ENCODE results near the gene ATXN7L3. TPM values are rescaled to one million over a fixed set of nuclear protein-coding genes. Genes with fewer than 3 reads are reported as not detected.

Gene ATXN7L3
- polyA plus RNA-seq, 1 experiment, result 51.6 TPM

- no peak overlapping the region for H3K27ac ChIP-seq (ENCODE audit: low read depth, low read length)
- ChIA-PET POLR2A (interaction anchor here (0.6 to 1.0 kb wide), 3 partner anchors 14 to 30 kb away, joined by 3 to 4 read pairs (median 4); no protein-coding TSS in a partner anchor), CTCF (no interaction called here)
- H3K9me3 ChIP-seq (ENCODE audit: control insufficient read depth, insufficient read depth, low read length), result no peaks in the 10 kb centered on the region; the same call in 1 of the 2 replicates
- no peak overlapping the region for H3K4me3 ChIP-seq (ENCODE audit: low read depth, low read length)
- no peak for DNase-seq (ENCODE audit: low read depth, low spot score)
- H3K27me3 ChIP-seq (ENCODE audit: control insufficient read depth, insufficient read depth, low read length), result no peaks in the 10 kb centered on the region
- TF ChIP-seq CTCF (IDR thresholded peaks at IDR 0.05; ENCODE audit: low read depth, low read length), result no peak
Measured at GRCh38 chr17:44191941-44192496, 7.7 kb downstream of the ATXN7L3 start.

GRCh38 chr17:44191369-44191768 is 8.3 kb downstream of the ATXN7L3 start:
- no peak overlapping the region for H3K27ac ChIP-seq (ENCODE audit: low read depth, low read length)
- TF ChIP-seq CTCF (IDR thresholded peaks at IDR 0.05; ENCODE audit: low read depth, low read length), result no peak
- H3K9me3 ChIP-seq (ENCODE audit: control insufficient read depth, insufficient read depth, low read length), result no peaks in the 10 kb centered on the region; the same call in 1 of the 2 replicates
- H3K4me3 ChIP-seq (ENCODE audit: low read depth, low read length), result no peak overlapping the region
- ChIA-PET POLR2A (interaction anchor here (0.6 to 2.7 kb wide), 3 partner anchors 7 to 29 kb away, joined by 3 to 18 read pairs (median 4); partner anchors contain the start of gene ATXN7L3), CTCF (no interaction called here)
- DNase-seq (ENCODE audit: low read depth, low spot score), result no peak
- no peaks in the 10 kb centered on the region for H3K27me3 ChIP-seq (ENCODE audit: control insufficient read depth, insufficient read depth, low read length)

- no peak overlapping the region for H3K27ac ChIP-seq (ENCODE audit: low read depth, low read length)
- ChIA-PET POLR2A (interaction anchor here (0.6 to 2.7 kb wide), 2 partner anchors 8 to 456 kb away, joined by 5 to 18 read pairs; partner anchors contain the start of gene ATXN7L3), CTCF (no interaction called here)
- no peak for DNase-seq (ENCODE audit: low read depth, low spot score)
- no peak overlapping the region for H3K4me3 ChIP-seq (ENCODE audit: low read depth, low read length)
- H3K27me3 ChIP-seq (ENCODE audit: control insufficient read depth, insufficient read depth, low read length), result no peaks in the 10 kb centered on the region
- H3K9me3 ChIP-seq (ENCODE audit: control insufficient read depth, insufficient read depth, low read length), result no peaks in the 10 kb centered on the region; the same call in 1 of the 2 replicates
- TF ChIP-seq CTCF (IDR thresholded peaks at IDR 0.05; ENCODE audit: low read depth, low read length), result no peak
Measured at GRCh38 chr17:44190481-44190880, 9.2 kb downstream of the ATXN7L3 start.

- CTCF ChIA-PET, result interaction anchor here (0.6 kb wide), 1 partner anchor 15 kb away, joined by 3 read pairs; no protein-coding TSS in a partner anchor
- Histone ChIP-seq H3K9me3 (ENCODE audit: control insufficient read depth, insufficient read depth, low read length) (no peaks in the 10 kb centered on the region; the same call in 1 of the 2 replicates), H3K27ac (ENCODE audit: low read depth, low read length) (no peak overlapping the region), H3K27me3 (ENCODE audit: control insufficient read depth, insufficient read depth, low read length) (no peaks in the 10 kb centered on the region), H3K4me3 (ENCODE audit: low read depth, low read length) (no peak overlapping the region)
- no peak for DNase-seq (ENCODE audit: low read depth, low spot score)
- TF ChIP-seq CTCF (IDR thresholded peaks at IDR 0.05; ENCODE audit: low read depth, low read length), result no peak
- POLR2A ChIA-PET, result interaction anchor here (2.7 kb wide), 1 partner anchor 10 kb away, joined by 18 read pairs; the partner anchor contains the start of gene ATXN7L3
Measured at GRCh38 chr17:44188576-44189403, 10.9 kb downstream of the ATXN7L3 start.

All from AG04450 (cell line).